Glutamatergic neuron (in vitro differentiated cells): ENCODE data around the gene IRF2BP1. TPM values are rescaled to one million over a fixed set of nuclear protein-coding genes. Genes with fewer than 3 reads are reported as not detected.

Experiments used
- DNase-seq: peaks from one replicate; pipeline ENCODE4 v3.0.0; 2022
- H3K27ac Mint-ChIP-seq: one replicate; pipeline ENCODE4 v1.8.0; 2020; ENCODE audit warnings: mild to moderate bottlenecking, mixed read lengths, inconsistent platforms; ENCODE audit not compliant: unreplicated experiment
- H3K27me3 Mint-ChIP-seq: one replicate; pipeline ENCODE4 v1.8.0; 2020; ENCODE audit warnings: mild to moderate bottlenecking, moderate library complexity, mixed read lengths, inconsistent platforms; ENCODE audit not compliant: unreplicated experiment
- H3K36me3 Mint-ChIP-seq: one replicate; pipeline ENCODE4 v1.8.0; 2020; ENCODE audit warnings: mild to moderate bottlenecking, mixed read lengths, inconsistent platforms; ENCODE audit not compliant: unreplicated experiment
- H3K4me1 Mint-ChIP-seq: one replicate; pipeline ENCODE4 v1.8.0; 2020; ENCODE audit warnings: mild to moderate bottlenecking, low read depth, mixed read lengths, inconsistent platforms; ENCODE audit not compliant: unreplicated experiment
- H3K4me3 Mint-ChIP-seq: one replicate; pipeline ENCODE4 v1.8.0; 2020; ENCODE audit warnings: mild to moderate bottlenecking, mixed read lengths, inconsistent platforms; ENCODE audit not compliant: unreplicated experiment
- H3K9me3 Mint-ChIP-seq: one replicate; pipeline ENCODE4 v1.8.0; 2020; ENCODE audit warnings: mild to moderate bottlenecking, moderate library complexity, mixed read lengths, inconsistent platforms; ENCODE audit not compliant: unreplicated experiment
- CTCF ChIP-seq: fragments of 200-600 bp; sonication (generic); IDR thresholded peaks from one replicate; pipeline ENCODE4 v1.5.0; 2021; ENCODE audit not compliant: partially characterized antibody, unreplicated experiment
- total RNA-seq: library from RNA; stranded (reverse); fragmentation: NEBNext Ultra II Directional; extraction: Animal tissue kit (Norgen Biotek cat#: 25700); gene quantifications from one replicate; pipeline ENCODE4 v1.2.1, GENCODE V29; 2021; ENCODE audit not compliant: unreplicated experiment

Gene IRF2BP1
- total RNA-seq, 1 donor from 2014 or later: 19.2 TPM

- Mint-ChIP-seq H3K27ac (no peak overlapping the region), H3K4me1 (no peaks in the 10 kb centered on the region), H3K9me3 (no peaks in the 10 kb centered on the region), H3K36me3 (no peaks in the 10 kb centered on the region), H3K4me3 (no peak overlapping the region), H3K27me3 (peaks cover 4% of the 10 kb centered on the region)
- DNase-seq: no peak
- TF ChIP-seq CTCF: no peak
Observed at GRCh38 chr19:45852145-45852750, 33.7 kb downstream of the IRF2BP1 start.

GRCh38 chr19:45848922-45849321 lies 37.0 kb downstream of the IRF2BP1 start:
- no peak for DNase-seq
- TF ChIP-seq CTCF: peak; percentile 10
- peaks cover 4% of the 10 kb centered on the region for H3K27me3 Mint-ChIP-seq
- H3K9me3 Mint-ChIP-seq: no peaks in the 10 kb centered on the region
- H3K4me3 Mint-ChIP-seq: no peak overlapping the region
- H3K27ac Mint-ChIP-seq: no peak overlapping the region
- H3K4me1 Mint-ChIP-seq: no peaks in the 10 kb centered on the region
- H3K36me3 Mint-ChIP-seq: no peaks in the 10 kb centered on the region

GRCh38 chr19:45847663-45848062 lies 38.3 kb downstream of the IRF2BP1 start:
- DNase-seq: no peak
- no peaks in the 10 kb centered on the region for H3K4me1 Mint-ChIP-seq
- H3K36me3 Mint-ChIP-seq: no peaks in the 10 kb centered on the region
- H3K27me3 Mint-ChIP-seq: peaks cover 4% of the 10 kb centered on the region
- no peak overlapping the region for H3K4me3 Mint-ChIP-seq
- no peak for TF ChIP-seq CTCF
- no peak overlapping the region for H3K27ac Mint-ChIP-seq
- no peaks in the 10 kb centered on the region for H3K9me3 Mint-ChIP-seq

- no peak overlapping the region for H3K27ac Mint-ChIP-seq
Observed at GRCh38 chr19:45842198-45842597, 43.7 kb downstream of the IRF2BP1 start.

GRCh38 chr19:45834970-45835369 lies 51.0 kb downstream of the IRF2BP1 start:
- Mint-ChIP-seq H3K4me3 (no peak overlapping the region), H3K36me3 (peaks cover 5% of the 10 kb centered on the region), H3K27ac (no peak overlapping the region), H3K4me1 (no peaks in the 10 kb centered on the region), H3K27me3 (no peaks in the 10 kb centered on the region), H3K9me3 (peaks cover 2% of the 10 kb centered on the region)
- no peak for DNase-seq
- no peak for TF ChIP-seq CTCF

More at GRCh38 chr19:45842198-45842597, 43.7 kb downstream of the IRF2BP1 start:
- H3K9me3 Mint-ChIP-seq: peaks cover 2% of the 10 kb centered on the region
- no peak overlapping the region for H3K4me3 Mint-ChIP-seq
- TF ChIP-seq CTCF: no peak
- no peak for DNase-seq
- no peaks in the 10 kb centered on the region for H3K4me1 Mint-ChIP-seq
- peaks cover 5% of the 10 kb centered on the region for H3K36me3 Mint-ChIP-seq
- H3K27me3 Mint-ChIP-seq: no peaks in the 10 kb centered on the region

Other genes starting within 250 kb of the IRF2BP1 start
- gene EML2, start 246.7 kb downstream of the IRF2BP1 start, total RNA-seq: 53.2 TPM
- 36.4 TPM for gene GIPR, start 217.9 kb downstream of the IRF2BP1 start, total RNA-seq
- 264 TPM for gene SNRPD2, start 194.2 kb downstream of the IRF2BP1 start, total RNA-seq
- gene QPCTL, start 193.5 kb downstream of the IRF2BP1 start, total RNA-seq: 2.6 TPM
- 20.4 TPM for gene FBXO46, start 155.2 kb downstream of the IRF2BP1 start, total RNA-seq
- gene MEIOSIN, start 152.7 kb downstream of the IRF2BP1 start, total RNA-seq: not detected
- 2.0 TPM for gene SIX5, start 116.9 kb downstream of the IRF2BP1 start, total RNA-seq
- 107 TPM for gene DMPK, start 103.7 kb downstream of the IRF2BP1 start, total RNA-seq
- gene DMWD, start 93.3 kb downstream of the IRF2BP1 start, total RNA-seq: 123 TPM
- 0.61 TPM for gene RSPH6A, start 70.8 kb downstream of the IRF2BP1 start, total RNA-seq
- gene SYMPK, start 23.0 kb downstream of the IRF2BP1 start, total RNA-seq: 78.1 TPM
- gene FOXA3, start 21.8 kb downstream of the IRF2BP1 start, total RNA-seq: 1.0 TPM
- 7.1 TPM for gene MYPOP, start 16.5 kb upstream of the IRF2BP1 start, total RNA-seq
- not detected for gene NANOS2, start 28.6 kb upstream of the IRF2BP1 start, total RNA-seq
- gene NOVA2, start 87.7 kb upstream of the IRF2BP1 start, total RNA-seq: 163 TPM
- gene CCDC61, start 109.3 kb upstream of the IRF2BP1 start, total RNA-seq: 33.5 TPM
- not detected for gene PGLYRP1, start 136.9 kb upstream of the IRF2BP1 start, total RNA-seq
- 0.20 TPM for gene IGFL4, start 154.9 kb upstream of the IRF2BP1 start, total RNA-seq
- gene IGFL3, start 238.5 kb upstream of the IRF2BP1 start, total RNA-seq: not detected